SU-DHL-6 (cell line): ENCODE data around the gene GLUD1.
"Not testable (repeated sequence)": the region's sequence is repeated elsewhere in the genome, so short reads cannot be mapped to it uniquely, and the experiment has no call there.

ENCODE experiments used
- H2AFZ ChIP-seq: fragments of 200-600 bp; sonication (generic); 2 replicates; pipeline ENCODE4 v1.6.1; 2014; ENCODE audit warnings: low read depth, mild to moderate bottlenecking, moderate library complexity, mixed read lengths, antibody characterized with exemption, low read length; ENCODE audit not compliant: severe bottlenecking
- H3F3A ChIP-seq: fragments of 200-600 bp; shearing (Covaris generic); 2 replicates; pipeline ENCODE4 v1.6.0; 2016; ENCODE audit warnings: antibody characterized with exemption, mild to moderate bottlenecking; ENCODE audit not compliant: insufficient read depth
- H3K27ac ChIP-seq: fragments of 200-600 bp; sonication (generic); 2 replicates; pipeline ENCODE4 v1.5.1; 2016; ENCODE audit warnings: low read depth, mild to moderate bottlenecking, low read length, moderate library complexity, mixed read lengths
- H3K27me3 ChIP-seq: fragments of 200-600 bp; sonication (generic), shearing (Covaris generic); 2 replicates; pipeline ENCODE4 v1.6.0; 2014; ENCODE audit warnings: mild to moderate bottlenecking, low read length
- H3K36me3 ChIP-seq: fragments of 200-600 bp; sonication (generic); 2 replicates; pipeline ENCODE4 v1.6.1; 2014; ENCODE audit warnings: mild to moderate bottlenecking, low read length, mixed read lengths
- H3K4me2 ChIP-seq: fragments of 300-600, 200-600 bp; shearing (Covaris generic), sonication (generic); 2 replicates; pipeline ENCODE4 v1.6.0; 2014; ENCODE audit warnings: low read length, low read depth, mild to moderate bottlenecking; ENCODE audit not compliant: poor library complexity, severe bottlenecking
- H3K4me3 ChIP-seq: fragments of 200-600 bp; sonication (generic); 2 replicates; pipeline ENCODE4 v1.5.1; 2014; ENCODE audit warnings: antibody characterized with exemption, low read length, mild to moderate bottlenecking, mixed read lengths; ENCODE audit not compliant: insufficient read depth, poor library complexity, severe bottlenecking
- H3K79me2 ChIP-seq: fragments of 200-600 bp; sonication (generic); 2 replicates; pipeline ENCODE4 v1.6.1; 2014; ENCODE audit warnings: mild to moderate bottlenecking, low read length, moderate library complexity; ENCODE audit not compliant: insufficient read depth
- H3K9ac ChIP-seq: fragments of 200-600 bp; sonication (generic); 2 replicates; pipeline ENCODE4 v1.7.0; 2014; ENCODE audit warnings: mild to moderate bottlenecking, low read length
- H3K9me2 ChIP-seq: fragments of 200-600 bp; sonication (generic); replicated peaks from 2 replicates; pipeline ENCODE4 v1.6.1; 2014; ENCODE audit warnings: low read length; ENCODE audit not compliant: insufficient read depth
- H3K9me3 ChIP-seq: fragments of 200-600 bp; sonication (generic); 2 replicates; pipeline ENCODE4 v1.6.1; 2014; ENCODE audit warnings: low read length, mixed read lengths; ENCODE audit not compliant: insufficient read depth
- H4K20me1 ChIP-seq: fragments of 200-600 bp; sonication (generic); 2 replicates; pipeline ENCODE4 v1.6.1; 2014; ENCODE audit warnings: low read depth, mild to moderate bottlenecking, antibody characterized with exemption, low read length, moderate library complexity, mixed read lengths
- EZH2phosphoT487 ChIP-seq: fragments of 200-600 bp; sonication (generic), shearing (Covaris generic); conservative IDR thresholded peaks from 2 replicates; pipeline ENCODE4 v1.6.1; 2018; ENCODE audit warnings: mild to moderate bottlenecking, antibody characterized with exemption, low read length, moderate library complexity, mixed read lengths
- TF ChIP-seq, protein P1 (sequence below): fragments of 200-600 bp; sonication (generic); IDR thresholded peaks from one replicate; pipeline ENCODE4 v1.5.1; 2017; ENCODE audit warnings: antibody characterized with exemption, mild to moderate bottlenecking, low read length, moderate library complexity; ENCODE audit not compliant: insufficient read depth, poor library complexity, severe bottlenecking

The GLUD1 gene

DNA sequence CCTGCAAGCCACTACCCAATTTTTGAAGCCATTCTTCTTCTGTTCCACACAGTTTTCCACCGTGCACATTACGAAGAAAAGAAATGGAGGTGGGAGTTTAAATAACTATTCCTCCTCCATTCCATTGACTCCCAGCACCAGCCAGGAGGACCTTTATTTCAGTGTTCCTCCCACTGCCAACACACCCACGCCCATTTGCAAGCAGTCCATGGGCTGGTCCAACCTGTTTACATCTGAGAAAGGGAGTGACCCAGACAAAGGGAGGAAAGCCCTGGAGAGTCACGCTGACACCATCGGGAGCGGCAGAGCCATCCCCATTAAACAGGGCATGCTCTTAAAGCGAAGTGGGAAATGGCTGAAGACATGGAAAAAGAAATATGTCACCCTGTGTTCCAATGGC is 86.3 kb downstream of the GLUD1 start:
- H4K20me1 ChIP-seq, H3K27ac ChIP-seq, H3F3A ChIP-seq, H2AFZ ChIP-seq, H3K36me3 ChIP-seq, H3K9me2 ChIP-seq, H3K9ac ChIP-seq, H3K27me3 ChIP-seq, H3K4me2 ChIP-seq, H3K4me3 ChIP-seq, H3K79me2 ChIP-seq, H3K9me3 ChIP-seq: not testable (repeated sequence)

DNA sequence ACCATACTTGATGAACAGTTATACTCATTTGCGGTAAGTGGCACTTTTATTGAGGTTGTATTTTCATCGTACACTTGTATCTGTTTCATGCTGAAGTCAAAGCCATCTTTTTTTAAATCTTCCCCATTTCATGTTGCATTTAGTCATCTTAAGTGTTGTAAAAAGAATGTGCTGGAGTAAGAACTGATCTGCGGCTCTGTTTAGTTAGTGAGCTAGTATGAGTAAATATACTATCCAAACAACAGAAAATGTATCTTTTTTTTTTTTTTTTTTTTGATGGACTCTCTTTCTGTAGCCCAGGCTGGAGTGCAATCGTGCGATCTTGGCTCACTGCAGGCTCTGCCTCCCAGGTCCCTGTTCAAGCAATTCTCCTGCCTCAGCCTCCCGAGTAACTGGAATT is 87.0 kb downstream of the GLUD1 start:
- not testable (repeated sequence) for H3K4me2 ChIP-seq, H3K27me3 ChIP-seq

DNA sequence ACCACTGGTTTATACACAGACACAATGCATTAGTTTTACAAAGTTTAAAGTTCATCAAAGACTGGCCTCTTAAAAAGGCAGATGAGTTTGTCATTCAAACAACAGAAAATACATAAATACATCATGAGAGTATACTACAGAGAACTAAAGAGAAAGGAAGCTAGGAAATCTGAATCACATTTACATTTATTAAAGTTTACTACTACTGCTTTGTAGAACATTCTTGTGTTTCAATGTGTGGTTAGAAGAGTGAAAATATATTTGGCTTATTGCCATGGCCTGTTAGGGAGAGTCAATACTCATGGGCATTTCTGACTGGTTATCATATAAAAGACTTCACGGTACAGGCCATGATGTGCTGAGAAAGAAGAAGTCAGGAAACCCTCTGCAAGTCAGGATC is 87.5 kb downstream of the GLUD1 start:
- H3K9me2 ChIP-seq, H3K79me2 ChIP-seq, H3K4me2 ChIP-seq, H2AFZ ChIP-seq, H3K4me3 ChIP-seq, H4K20me1 ChIP-seq, H3K27ac ChIP-seq, H3K36me3 ChIP-seq, H3K27me3 ChIP-seq, H3K9me3 ChIP-seq, H3F3A ChIP-seq, H3K9ac ChIP-seq: not testable (repeated sequence)

More for the DNA sequence above, 87.0 kb downstream of the GLUD1 start:
- H2AFZ ChIP-seq, H3K27ac ChIP-seq, H3K9me3 ChIP-seq, H3K9ac ChIP-seq, H3K36me3 ChIP-seq, H3K9me2 ChIP-seq, H3K4me3 ChIP-seq, H3F3A ChIP-seq, H3K79me2 ChIP-seq, H4K20me1 ChIP-seq: not testable (repeated sequence)

DNA sequence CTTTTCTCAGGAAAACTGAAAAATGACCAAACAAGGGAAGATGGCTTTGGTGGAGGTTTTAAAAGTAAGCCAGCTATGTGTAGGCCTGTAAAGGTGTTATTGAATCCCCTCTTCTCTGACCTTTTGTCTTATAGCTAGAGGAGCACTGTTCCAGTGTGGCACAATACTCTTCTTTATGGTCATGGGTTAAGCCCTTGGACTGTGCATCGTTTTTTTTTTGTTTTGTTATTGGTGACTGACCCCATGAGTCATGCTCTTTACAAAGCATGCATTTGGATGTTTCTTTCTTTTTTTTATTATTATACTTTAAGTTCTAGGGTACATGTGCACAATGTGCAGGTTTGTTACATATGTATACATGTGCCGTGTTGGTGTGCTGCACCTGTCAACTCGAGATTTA is 94.2 kb downstream of the GLUD1 start:
- H3K9ac ChIP-seq = no peak overlapping the region
- no peaks in the 10 kb centered on the region for H3F3A ChIP-seq
- no peak overlapping the region for H3K4me3 ChIP-seq
- no peaks in the 10 kb centered on the region for H3K79me2 ChIP-seq
- no peaks in the 10 kb centered on the region for H4K20me1 ChIP-seq
- H3K9me3 ChIP-seq = no peaks in the 10 kb centered on the region
- H3K27me3 ChIP-seq = no peaks in the 10 kb centered on the region
- no peaks in the 10 kb centered on the region for H3K9me2 ChIP-seq
- H3K36me3 ChIP-seq = no peaks in the 10 kb centered on the region
- TF ChIP-seq, protein P1, sequence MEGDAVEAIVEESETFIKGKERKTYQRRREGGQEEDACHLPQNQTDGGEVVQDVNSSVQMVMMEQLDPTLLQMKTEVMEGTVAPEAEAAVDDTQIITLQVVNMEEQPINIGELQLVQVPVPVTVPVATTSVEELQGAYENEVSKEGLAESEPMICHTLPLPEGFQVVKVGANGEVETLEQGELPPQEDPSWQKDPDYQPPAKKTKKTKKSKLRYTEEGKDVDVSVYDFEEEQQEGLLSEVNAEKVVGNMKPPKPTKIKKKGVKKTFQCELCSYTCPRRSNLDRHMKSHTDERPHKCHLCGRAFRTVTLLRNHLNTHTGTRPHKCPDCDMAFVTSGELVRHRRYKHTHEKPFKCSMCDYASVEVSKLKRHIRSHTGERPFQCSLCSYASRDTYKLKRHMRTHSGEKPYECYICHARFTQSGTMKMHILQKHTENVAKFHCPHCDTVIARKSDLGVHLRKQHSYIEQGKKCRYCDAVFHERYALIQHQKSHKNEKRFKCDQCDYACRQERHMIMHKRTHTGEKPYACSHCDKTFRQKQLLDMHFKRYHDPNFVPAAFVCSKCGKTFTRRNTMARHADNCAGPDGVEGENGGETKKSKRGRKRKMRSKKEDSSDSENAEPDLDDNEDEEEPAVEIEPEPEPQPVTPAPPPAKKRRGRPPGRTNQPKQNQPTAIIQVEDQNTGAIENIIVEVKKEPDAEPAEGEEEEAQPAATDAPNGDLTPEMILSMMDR = no peak
- no peak for TF ChIP-seq EZH2phosphoT487
- H2AFZ ChIP-seq = no peak overlapping the region
- no peak overlapping the region for H3K27ac ChIP-seq
- no peak overlapping the region for H3K4me2 ChIP-seq
